ENCODE data around the gene CDK13.
"Not testable (repeated sequence)": the region's sequence is repeated elsewhere in the genome, so short reads cannot be mapped to it uniquely, and the experiment has no call there.

Gene CDK13

DNA sequence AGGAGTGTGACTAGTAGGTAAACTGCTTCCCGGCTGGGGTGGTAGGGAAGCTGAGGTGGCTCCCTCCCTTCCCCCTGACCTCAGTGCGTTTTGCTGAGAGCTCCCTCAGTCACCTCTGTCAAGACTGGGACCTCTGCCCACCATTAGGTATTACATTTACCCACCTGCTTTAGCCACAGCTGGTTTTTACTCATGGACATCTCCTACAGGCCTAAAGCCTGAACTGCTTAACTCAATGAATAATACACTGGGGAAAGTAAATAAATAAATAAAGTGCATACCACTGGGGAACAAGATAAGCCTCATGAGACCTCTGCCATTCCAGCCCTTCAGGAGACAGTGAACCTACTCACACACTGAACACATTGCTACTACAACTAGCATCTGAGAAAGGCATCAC, 38.9 kb upstream of the CDK13 start:
- TF ChIP-seq, protein P1, sequence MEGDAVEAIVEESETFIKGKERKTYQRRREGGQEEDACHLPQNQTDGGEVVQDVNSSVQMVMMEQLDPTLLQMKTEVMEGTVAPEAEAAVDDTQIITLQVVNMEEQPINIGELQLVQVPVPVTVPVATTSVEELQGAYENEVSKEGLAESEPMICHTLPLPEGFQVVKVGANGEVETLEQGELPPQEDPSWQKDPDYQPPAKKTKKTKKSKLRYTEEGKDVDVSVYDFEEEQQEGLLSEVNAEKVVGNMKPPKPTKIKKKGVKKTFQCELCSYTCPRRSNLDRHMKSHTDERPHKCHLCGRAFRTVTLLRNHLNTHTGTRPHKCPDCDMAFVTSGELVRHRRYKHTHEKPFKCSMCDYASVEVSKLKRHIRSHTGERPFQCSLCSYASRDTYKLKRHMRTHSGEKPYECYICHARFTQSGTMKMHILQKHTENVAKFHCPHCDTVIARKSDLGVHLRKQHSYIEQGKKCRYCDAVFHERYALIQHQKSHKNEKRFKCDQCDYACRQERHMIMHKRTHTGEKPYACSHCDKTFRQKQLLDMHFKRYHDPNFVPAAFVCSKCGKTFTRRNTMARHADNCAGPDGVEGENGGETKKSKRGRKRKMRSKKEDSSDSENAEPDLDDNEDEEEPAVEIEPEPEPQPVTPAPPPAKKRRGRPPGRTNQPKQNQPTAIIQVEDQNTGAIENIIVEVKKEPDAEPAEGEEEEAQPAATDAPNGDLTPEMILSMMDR (conservative IDR thresholded peaks at IDR 0.05; ENCODE audit: control insufficient read depth, insufficient read depth, low read depth, low read length) = no peak
- peak; percentile 9 for DNase-seq (ENCODE audit: low read depth)
- no peak overlapping the region for H3K4me3 ChIP-seq (ENCODE audit: control insufficient read depth, low read depth, low read length)

GRCh38 chr7:39915847-39916246, 34.2 kb upstream of the CDK13 start:
- not testable (repeated sequence) for DNase-seq (ENCODE audit: low read depth)

DNA sequence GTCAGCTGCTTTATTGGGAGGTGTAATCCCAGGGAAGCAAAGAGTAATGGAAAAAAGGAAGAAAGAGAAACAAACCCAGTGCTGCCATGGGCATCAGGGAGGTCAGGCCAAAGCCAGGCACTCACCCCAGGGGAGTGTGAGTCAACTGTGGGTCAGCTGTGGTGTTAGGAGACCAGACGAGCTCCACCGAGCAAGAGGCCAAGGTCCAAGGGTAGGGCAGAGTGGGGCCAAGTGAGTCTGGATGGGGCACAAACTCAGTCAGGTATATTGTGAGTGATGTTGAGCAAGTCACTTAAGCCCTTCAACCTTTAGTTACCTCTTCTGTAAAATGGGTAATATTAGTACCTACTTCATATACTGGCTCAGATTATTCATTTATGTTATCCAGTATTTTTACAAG, 30.4 kb upstream of the CDK13 start:
- H3K4me3 ChIP-seq (ENCODE audit: control insufficient read depth, low read depth, low read length) = no peak overlapping the region
- TF ChIP-seq, protein P1 (conservative IDR thresholded peaks at IDR 0.05; ENCODE audit: control insufficient read depth, insufficient read depth, low read depth, low read length) = no peak
- no peak for DNase-seq (ENCODE audit: low read depth)

More at GRCh38 chr7:39915847-39916246, 34.2 kb upstream of the CDK13 start:
- not testable (repeated sequence) for H3K4me3 ChIP-seq (ENCODE audit: control insufficient read depth, low read depth, low read length)

DNA sequence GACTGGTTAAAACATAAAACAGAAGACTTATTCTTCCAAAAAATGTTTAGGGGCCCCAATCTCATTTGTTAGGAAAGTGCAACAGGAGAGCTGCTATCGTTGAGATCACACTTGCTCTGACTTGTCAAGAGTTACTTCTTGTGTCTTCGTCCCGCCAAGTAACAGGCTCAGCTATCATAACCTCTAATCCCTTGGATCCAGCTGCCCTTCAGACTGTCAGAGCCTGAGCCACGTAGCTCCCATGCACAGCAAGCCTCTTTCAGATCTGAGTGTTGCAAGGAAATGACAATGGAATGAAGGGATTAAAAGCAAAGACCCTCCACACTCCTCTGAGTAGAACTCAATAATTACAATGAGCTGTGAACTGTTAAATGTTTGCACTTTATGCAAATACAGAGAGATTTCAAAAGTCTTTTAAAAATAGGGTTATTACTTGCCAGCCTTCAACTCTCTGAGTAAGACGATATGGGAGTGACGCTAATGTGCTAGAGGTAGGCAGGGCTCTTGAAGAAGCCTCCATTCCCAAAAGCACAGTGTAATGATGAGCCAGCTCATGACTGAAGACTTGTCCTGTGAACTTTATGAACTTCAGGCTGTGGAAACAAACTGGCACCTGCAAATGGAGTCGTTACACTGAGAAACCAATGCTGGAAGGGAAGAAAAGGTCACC, 28.4 kb upstream of the CDK13 start:
- no peak overlapping the region for H3K4me3 ChIP-seq (ENCODE audit: control insufficient read depth, low read depth, low read length)
- DNase-seq (ENCODE audit: low read depth) = no peak
- TF ChIP-seq, protein P1 (conservative IDR thresholded peaks at IDR 0.05; ENCODE audit: control insufficient read depth, insufficient read depth, low read depth, low read length) = no peak

- no peak for DNase-seq (ENCODE audit: low read depth)
- H3K4me3 ChIP-seq (ENCODE audit: control insufficient read depth, low read depth, low read length) = no peak overlapping the region
- TF ChIP-seq, protein P1 (conservative IDR thresholded peaks at IDR 0.05; ENCODE audit: control insufficient read depth, insufficient read depth, low read depth, low read length) = no peak
These were observed 27.5 kb upstream of the CDK13 start for GRCh38 chr7:39922580-39922979.

DNA sequence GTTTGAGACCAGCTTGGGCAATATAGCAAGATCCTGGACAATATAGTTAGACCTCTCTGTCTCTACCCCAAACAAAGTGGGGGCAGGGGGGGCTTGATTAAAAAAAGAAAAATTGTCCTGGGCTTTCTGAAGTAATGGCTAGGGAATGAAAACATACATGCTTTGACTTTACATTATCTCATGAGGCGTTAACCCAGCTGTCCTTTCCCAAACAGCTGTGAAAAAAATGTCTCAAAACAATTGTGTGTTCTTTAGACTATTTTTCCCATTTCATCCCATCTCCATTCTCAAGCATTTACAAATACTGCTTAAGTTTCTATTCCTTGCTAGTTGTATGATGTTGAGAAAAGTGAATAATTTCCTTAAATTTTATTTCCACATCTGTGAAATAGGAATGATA, 27.0 kb upstream of the CDK13 start:
- TF ChIP-seq, protein P1 (conservative IDR thresholded peaks at IDR 0.05; ENCODE audit: control insufficient read depth, insufficient read depth, low read depth, low read length) = no peak
- H3K4me3 ChIP-seq (ENCODE audit: control insufficient read depth, low read depth, low read length) = no peak overlapping the region
- no peak for DNase-seq (ENCODE audit: low read depth)

GRCh38 chr7:39924122-39924521, 25.9 kb upstream of the CDK13 start:
- no peak for DNase-seq (ENCODE audit: low read depth)
- no peak overlapping the region for H3K4me3 ChIP-seq (ENCODE audit: control insufficient read depth, low read depth, low read length)
- TF ChIP-seq, protein P1 (conservative IDR thresholded peaks at IDR 0.05; ENCODE audit: control insufficient read depth, insufficient read depth, low read depth, low read length) = no peak

Data from fibroblast of mammary gland (primary cell).